Neural crest cell (in vitro differentiated cells): Measurements from ENCODE around the gene VEZF1. TPM values are rescaled to one million over a fixed set of nuclear protein-coding genes. Genes with fewer than 3 reads are reported as not detected.

Experiments
- DNase-seq: peaks from one replicate; pipeline ENCODE4 v3.0.0; 2021; ENCODE audit warnings: low read depth, mixed read lengths, low spot score
- H3K27ac Mint-ChIP-seq: one replicate; pipeline ENCODE4 v1.8.0; 2021; ENCODE audit warnings: mild to moderate bottlenecking, mixed read lengths; ENCODE audit not compliant: unreplicated experiment
- H3K27me3 Mint-ChIP-seq: 2 replicates; pipeline ENCODE4 v1.8.0; 2021; ENCODE audit warnings: low read depth, mild to moderate bottlenecking, mixed read lengths
- H3K36me3 Mint-ChIP-seq: 2 replicates; pipeline ENCODE4 v1.8.0; 2021; ENCODE audit warnings: low read depth, mild to moderate bottlenecking, mixed read lengths
- H3K4me1 Mint-ChIP-seq: 2 replicates; pipeline ENCODE4 v1.8.0; 2021; ENCODE audit warnings: mixed read lengths
- H3K4me3 Mint-ChIP-seq: one replicate; pipeline ENCODE4 v1.8.0; 2021; ENCODE audit warnings: mild to moderate bottlenecking, mixed read lengths
- H3K9me3 Mint-ChIP-seq: 2 replicates; pipeline ENCODE4 v1.8.0; 2021; ENCODE audit warnings: mixed read lengths
- total RNA-seq: library from RNA; stranded (reverse); gene quantifications from 2 replicates; pipeline ENCODE4 v1.2.1, GENCODE V29; 2021
- TF ChIP-seq, protein P1 (sequence below): fragments of 200-600 bp; sonication (generic); conservative IDR thresholded peaks from 2 replicates; pipeline ENCODE4 v1.5.0; 2021; ENCODE audit warnings: antibody characterized with exemption, mild to moderate bottlenecking

Gene VEZF1
- total RNA-seq, 1 donor from 2014 or later = 139 TPM

DNA sequence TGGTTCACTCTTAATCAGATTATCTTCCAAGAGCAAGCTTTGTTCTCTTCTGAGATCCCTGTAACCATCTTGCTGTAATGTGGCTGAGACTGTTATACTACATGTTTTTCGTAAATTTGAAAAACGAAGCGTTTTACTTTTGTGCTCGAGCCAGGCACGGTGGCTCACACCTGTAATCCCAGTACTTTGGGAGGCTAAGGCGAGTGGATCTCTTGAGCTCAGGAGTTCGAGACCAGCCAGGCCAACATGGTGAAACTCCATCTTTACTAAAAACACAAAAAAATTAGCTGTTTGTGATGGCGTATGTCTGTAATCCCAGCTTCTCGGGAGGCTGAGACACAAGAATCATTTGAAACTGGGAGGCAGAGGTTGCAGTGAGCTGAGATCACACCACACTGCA lies 40.7 kb downstream of the VEZF1 start:
- no peak for DNase-seq
- Mint-ChIP-seq H3K4me3 (peak overlapping the region; percentile 24), H3K27ac (peak overlapping the region; percentile 30), H3K36me3 (peaks cover 4% of the 10 kb centered on the region), H3K9me3 (no peaks in the 10 kb centered on the region), H3K27me3 (no peaks in the 10 kb centered on the region), H3K4me1 (peaks cover 72% of the 10 kb centered on the region)
- TF ChIP-seq, protein P1, sequence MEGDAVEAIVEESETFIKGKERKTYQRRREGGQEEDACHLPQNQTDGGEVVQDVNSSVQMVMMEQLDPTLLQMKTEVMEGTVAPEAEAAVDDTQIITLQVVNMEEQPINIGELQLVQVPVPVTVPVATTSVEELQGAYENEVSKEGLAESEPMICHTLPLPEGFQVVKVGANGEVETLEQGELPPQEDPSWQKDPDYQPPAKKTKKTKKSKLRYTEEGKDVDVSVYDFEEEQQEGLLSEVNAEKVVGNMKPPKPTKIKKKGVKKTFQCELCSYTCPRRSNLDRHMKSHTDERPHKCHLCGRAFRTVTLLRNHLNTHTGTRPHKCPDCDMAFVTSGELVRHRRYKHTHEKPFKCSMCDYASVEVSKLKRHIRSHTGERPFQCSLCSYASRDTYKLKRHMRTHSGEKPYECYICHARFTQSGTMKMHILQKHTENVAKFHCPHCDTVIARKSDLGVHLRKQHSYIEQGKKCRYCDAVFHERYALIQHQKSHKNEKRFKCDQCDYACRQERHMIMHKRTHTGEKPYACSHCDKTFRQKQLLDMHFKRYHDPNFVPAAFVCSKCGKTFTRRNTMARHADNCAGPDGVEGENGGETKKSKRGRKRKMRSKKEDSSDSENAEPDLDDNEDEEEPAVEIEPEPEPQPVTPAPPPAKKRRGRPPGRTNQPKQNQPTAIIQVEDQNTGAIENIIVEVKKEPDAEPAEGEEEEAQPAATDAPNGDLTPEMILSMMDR = no peak

DNA sequence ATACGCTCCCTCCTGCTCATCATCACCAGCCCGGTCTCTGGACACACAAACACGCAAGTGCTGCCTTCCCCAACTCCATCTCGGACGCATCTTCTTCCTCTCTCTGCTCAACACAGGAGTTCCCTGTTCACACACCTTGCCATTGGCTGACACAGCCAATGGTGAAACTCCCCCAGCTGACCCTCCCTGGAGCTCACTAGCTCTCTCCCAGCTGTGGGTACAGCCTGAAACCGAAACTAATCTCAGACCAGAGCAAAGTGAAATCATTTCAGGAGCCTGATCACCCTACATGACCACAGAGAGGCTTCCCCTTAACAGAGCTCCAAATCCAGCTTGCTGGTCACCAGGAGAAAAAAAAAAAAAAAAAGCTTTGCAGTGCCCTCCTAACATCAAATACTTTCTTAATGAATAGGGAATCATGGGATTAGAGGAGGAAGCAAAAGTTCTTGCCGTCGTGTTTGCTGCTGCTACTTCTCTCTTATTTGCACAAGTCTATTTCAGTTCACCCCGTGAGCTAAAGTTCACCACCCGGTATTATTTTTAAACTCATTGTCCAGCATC lies 41.2 kb downstream of the VEZF1 start:
- H3K4me1 Mint-ChIP-seq = peaks cover 76% of the 10 kb centered on the region

DNA sequence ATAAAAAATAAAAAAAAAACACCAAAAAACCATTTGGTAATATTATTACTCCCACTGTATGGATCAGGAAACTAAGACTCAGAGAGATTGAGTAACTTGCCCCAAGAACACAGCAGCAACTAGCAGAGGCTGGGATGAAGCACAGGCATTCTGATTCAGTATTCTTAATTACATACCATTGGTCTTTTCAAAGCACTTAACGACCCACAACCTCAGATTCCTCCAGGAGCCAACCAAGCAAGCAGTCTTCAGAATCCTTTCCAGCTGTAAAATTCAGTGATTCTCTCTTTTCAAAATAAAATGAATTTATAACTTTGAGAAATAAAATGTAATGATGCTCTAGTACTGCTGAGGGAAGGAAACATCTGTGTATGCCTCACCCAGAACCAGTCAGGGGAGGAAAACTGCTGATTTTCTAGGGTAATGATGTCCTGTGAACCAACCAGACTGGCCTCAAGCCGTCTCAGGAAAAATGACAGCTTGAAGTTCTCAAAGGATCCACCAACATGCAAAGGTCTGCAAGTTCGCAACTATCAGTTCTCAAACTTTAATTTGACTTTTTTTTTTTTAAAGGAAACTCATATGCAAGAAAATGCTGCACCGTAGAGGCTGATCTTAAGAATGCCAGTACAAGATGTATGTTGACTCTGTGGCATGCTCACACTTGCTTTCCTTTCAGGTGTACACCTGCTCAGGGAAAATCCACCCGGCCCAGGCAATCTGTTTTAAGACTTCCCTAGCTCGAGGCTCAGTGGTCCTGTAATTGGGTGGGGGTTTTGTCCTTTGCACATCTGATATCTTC lies 41.9 kb downstream of the VEZF1 start:
- peak overlapping the region; percentile 24 for H3K4me3 Mint-ChIP-seq
- TF ChIP-seq, protein P1 = no peak
- peak overlapping the region; percentile 5 for H3K27ac Mint-ChIP-seq
- H3K27me3 Mint-ChIP-seq = no peaks in the 10 kb centered on the region
- no peak for DNase-seq
- H3K36me3 Mint-ChIP-seq = peaks cover 4% of the 10 kb centered on the region
- H3K4me1 Mint-ChIP-seq = peaks cover 80% of the 10 kb centered on the region
- H3K9me3 Mint-ChIP-seq = no peaks in the 10 kb centered on the region

More for the DNA sequence above, 41.2 kb downstream of the VEZF1 start:
- Mint-ChIP-seq H3K9me3 (no peaks in the 10 kb centered on the region), H3K27ac (peak overlapping the region; percentile 30), H3K4me3 (peak overlapping the region; percentile 24), H3K27me3 (no peaks in the 10 kb centered on the region), H3K36me3 (peaks cover 4% of the 10 kb centered on the region)
- DNase-seq = no peak
- TF ChIP-seq, protein P1 = no peak

DNA sequence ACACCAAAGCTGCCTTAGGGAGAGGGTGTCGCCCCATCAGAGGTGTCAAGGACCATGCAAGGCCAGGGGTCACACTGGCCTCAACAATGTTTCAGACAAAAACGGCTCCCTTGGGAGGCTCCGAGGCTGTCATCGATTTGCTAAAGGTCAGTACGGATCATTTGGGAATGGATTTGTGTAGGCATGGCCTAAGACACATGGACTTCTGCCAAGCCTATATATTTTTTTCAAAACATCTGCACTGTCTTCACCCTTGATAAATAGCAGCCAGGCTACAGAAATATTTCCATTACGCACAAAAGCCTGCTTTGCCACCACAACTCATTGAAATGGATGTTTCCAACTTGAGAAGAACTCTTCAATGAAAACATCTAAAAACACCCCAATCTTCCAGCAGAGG lies 43.1 kb downstream of the VEZF1 start:
- H3K4me3 Mint-ChIP-seq = peak overlapping the region; percentile 39
- H3K27me3 Mint-ChIP-seq = no peaks in the 10 kb centered on the region
- no peak for DNase-seq
- no peaks in the 10 kb centered on the region for H3K9me3 Mint-ChIP-seq
- no peak overlapping the region for H3K27ac Mint-ChIP-seq
- H3K4me1 Mint-ChIP-seq = peaks cover 82% of the 10 kb centered on the region
- H3K36me3 Mint-ChIP-seq = no peaks in the 10 kb centered on the region
- TF ChIP-seq, protein P1 = no peak

DNA sequence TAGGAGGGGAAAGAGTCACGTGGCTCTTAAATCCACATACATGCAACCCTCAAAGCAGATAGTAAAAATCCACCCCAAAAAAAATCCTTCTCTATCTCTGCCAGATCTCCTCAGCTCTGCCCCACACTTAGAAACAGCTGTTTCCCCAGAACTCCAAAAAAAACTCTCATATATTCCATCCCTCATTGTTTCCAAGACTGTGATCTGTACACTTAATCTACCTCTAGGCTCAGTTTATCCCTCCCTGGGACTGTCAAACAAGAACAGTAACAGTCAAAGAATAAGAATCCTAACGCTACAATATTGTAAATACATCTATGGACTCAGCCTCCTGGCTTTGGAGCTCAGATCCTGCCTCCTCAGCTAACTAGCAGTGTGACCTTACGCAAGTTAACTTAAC lies 44.4 kb downstream of the VEZF1 start:
- no peak for DNase-seq
- Mint-ChIP-seq H3K4me1 (peaks cover 78% of the 10 kb centered on the region), H3K27me3 (no peaks in the 10 kb centered on the region)

More for the DNA sequence above, 44.4 kb downstream of the VEZF1 start:
- Mint-ChIP-seq H3K4me3 (peak overlapping the region; percentile 29), H3K36me3 (no peaks in the 10 kb centered on the region), H3K27ac (peak overlapping the region; percentile 1), H3K9me3 (no peaks in the 10 kb centered on the region)
- TF ChIP-seq, protein P1 = no peak
